Transverse colon (tissue), 4 donors: ENCODE results near the gene WDR35. TPM values are rescaled to one million over a fixed set of nuclear protein-coding genes. Genes with fewer than 3 reads are reported as not detected.

Experiments used
- DNase-seq: peaks from one replicate; pipeline ENCODE4 v3.0.0-alpha.2; 2019
- H3K27ac ChIP-seq, 4 donors: fragments of 200-600 bp; sonication (generic); 2 replicates each; pipeline ENCODE4 v1.5.1; 2016 to 2018; ENCODE audit warnings: inconsistent platforms in 4 of 4
- H3K27me3 ChIP-seq: fragments of 200-600 bp; sonication (generic); 2 replicates; pipeline ENCODE4 v1.5.1; 2017; ENCODE audit warnings: inconsistent platforms
- H3K36me3 ChIP-seq, 4 donors: fragments of 200-600 bp; sonication (generic); 2 replicates each; pipeline ENCODE4 v1.5.1; 2017 to 2019; ENCODE audit warnings: inconsistent platforms in 4 of 4
- H3K4me1 ChIP-seq, 4 donors: fragments of 200-600 bp; sonication (generic); 2 replicates each; pipeline ENCODE4 v1.5.1; 2017 to 2020; ENCODE audit warnings: inconsistent platforms in 4 of 4
- H3K4me3 ChIP-seq, 4 donors: fragments of 200-600 bp; sonication (generic); 1 replicate in 1 of 4; 2 replicates in 3 of 4; pipeline versions ENCODE4 v1.5.1 to v1.6.1; 2017 to 2019; ENCODE audit warnings: inconsistent platforms in 4 of 4
- H3K9me3 ChIP-seq, 2 donors: fragments of 200-600 bp; sonication (generic); 2 replicates each; pipeline ENCODE4 v1.5.1; 2017 to 2019; ENCODE audit warnings: inconsistent platforms in 2 of 2
- CTCF ChIP-seq, 5 experiments: fragments of 200-600 bp in 3 of 5; fragments of 450-650 bp in 2 of 5; sonication (generic) in 3 of 5; IDR thresholded peaks; 1 replicate in 2 of 5; 2 replicates in 3 of 5; pipeline ENCODE4 v1.5.1; 2016 to 2017; ENCODE audit warnings: antibody characterized with exemption in 5 of 5, inconsistent platforms in 3 of 5, mild to moderate bottlenecking in 2 of 5, moderate library complexity in 1 of 5
- EP300 ChIP-seq: sonication (generic); formaldehyde crosslinking; IDR thresholded peaks from one replicate; pipeline ENCODE4 v1.6.1; 2017; ENCODE audit warnings: antibody characterized with exemption, low read depth
- POLR2A ChIP-seq: fragments of 450-650 bp; IDR thresholded peaks from one replicate; pipeline ENCODE4 v1.6.1; 2016; ENCODE audit warnings: antibody characterized with exemption, mild to moderate bottlenecking, moderate library complexity
- POLR2AphosphoS5 ChIP-seq, 3 donors: sonication (generic); formaldehyde crosslinking; IDR thresholded peaks; one replicate each; pipeline ENCODE4 v1.6.1; 2016; ENCODE audit warnings: antibody characterized with exemption in 3 of 3
- WGBS, 2 donors: methylation state at CpG; one replicate each; pipeline ENCODE4 v1.1.5; 2018; ENCODE audit warnings: low coverage in 1 of 2; 5-methylcytosine and 5-hydroxymethylcytosine counted together
- in situ Hi-C, 4 donors: fragments of 200-750 bp; cut with MboI; loops; one replicate each; pipeline versions ENCODE4 v1.15.0 to v1.15.1; 2017; ENCODE audit warnings: low sequenced_read_pairs in 3 of 4, low pct_ligation_motif_present in 1 of 4, low pct_unique_long_range_greater_than_20kb in 1 of 4
- intact Hi-C: fragments of 100-400 bp; cut with DNase I; formaldehyde crosslinking; loops from one replicate; pipeline ENCODE4 v1.15.1; 2023; ENCODE audit warnings: low total_unique reads
- total RNA-seq, 4 donors: library from RNA; depleted of rRNA; stranded (reverse); fragments of >200 nt; gene quantifications; one replicate each; pipeline ENCODE4 v1.1.0, GENCODE V29; 2016

The WDR35 gene
- total RNA-seq, 4 donors from 2014 or later = 0.37 to 4.8 (median 2.0) TPM

GRCh38 chr2:19874726-19875125 lies 115.2 kb downstream of the WDR35 start:
- Histone ChIP-seq H3K36me3 (no peaks in the 10 kb centered on the region), H3K4me3 (no peak overlapping the region), H3K9me3 (no peaks in the 10 kb centered on the region), H3K27ac (no peak overlapping the region), H3K27me3 (no peaks in the 10 kb centered on the region), H3K4me1 (no peaks in the 10 kb centered on the region)
- intact Hi-C loops = no loop called here
- no peak for TF ChIP-seq POLR2A
- TF ChIP-seq EP300 = no peak
- TF ChIP-seq CTCF (IDR thresholded peaks at IDR 0.05) = no peak
- no peak for TF ChIP-seq POLR2AphosphoS5 (IDR thresholded peaks at IDR 0.05)
- no peak for DNase-seq
- 81% methylated on average over 3 of the region's 3 CpGs; no CpG with 5 or more reads in 1 of the 2 donors for WGBS, 2 donors
- in situ Hi-C loops = loop anchor here (25.0 kb wide), 7 partner anchors 763 to 1487 kb away; no protein-coding TSS in a partner anchor

GRCh38 chr2:19873014-19873413 lies 116.9 kb downstream of the WDR35 start:
- Histone ChIP-seq H3K4me3 (no peak overlapping the region), H3K27me3 (peaks cover 4% of the 10 kb centered on the region), H3K9me3 (no peaks in the 10 kb centered on the region), H3K27ac (no peak overlapping the region), H3K4me1 (peaks cover 0 to 14% (median 10%) of the 10 kb centered on the region in 4 donors), H3K36me3 (no peaks in the 10 kb centered on the region)
- WGBS, 2 donors = 87% methylated on average over 5 of the region's 5 CpGs; no CpG with 5 or more reads in 1 of the 2 donors
- in situ Hi-C loops = loop anchor here (25.0 kb wide), 6 partner anchors 886 to 1486 kb away; no protein-coding TSS in a partner anchor
- intact Hi-C loops = no loop called here
- no peak for TF ChIP-seq EP300
- no peak for TF ChIP-seq CTCF (IDR thresholded peaks at IDR 0.05)
- no peak for TF ChIP-seq POLR2AphosphoS5 (IDR thresholded peaks at IDR 0.05)
- TF ChIP-seq POLR2A = no peak
- DNase-seq = no peak

- 81% methylated on average over 3 of the region's 3 CpGs; no CpG with 5 or more reads in 1 of the 2 donors for WGBS, 2 donors
- in situ Hi-C loops = loop anchor here (25.0 kb wide), 6 partner anchors 885 to 1485 kb away; no protein-coding TSS in a partner anchor
- intact Hi-C loops = no loop called here
- peaks cover 4% of the 10 kb centered on the region for H3K27me3 ChIP-seq
- H3K36me3 ChIP-seq = no peaks in the 10 kb centered on the region
- peaks cover 0 to 14% (median 10%) of the 10 kb centered on the region in 4 donors for H3K4me1 ChIP-seq
- H3K27ac ChIP-seq = no peak overlapping the region
- DNase-seq = no peak
- TF ChIP-seq POLR2AphosphoS5 (IDR thresholded peaks at IDR 0.05) (no peak), POLR2A (no peak), CTCF (IDR thresholded peaks at IDR 0.05) (no peak), EP300 (no peak)
- H3K9me3 ChIP-seq = no peaks in the 10 kb centered on the region
- no peak overlapping the region for H3K4me3 ChIP-seq
Observed at GRCh38 chr2:19872302-19872701, 117.6 kb downstream of the WDR35 start.

DNA sequence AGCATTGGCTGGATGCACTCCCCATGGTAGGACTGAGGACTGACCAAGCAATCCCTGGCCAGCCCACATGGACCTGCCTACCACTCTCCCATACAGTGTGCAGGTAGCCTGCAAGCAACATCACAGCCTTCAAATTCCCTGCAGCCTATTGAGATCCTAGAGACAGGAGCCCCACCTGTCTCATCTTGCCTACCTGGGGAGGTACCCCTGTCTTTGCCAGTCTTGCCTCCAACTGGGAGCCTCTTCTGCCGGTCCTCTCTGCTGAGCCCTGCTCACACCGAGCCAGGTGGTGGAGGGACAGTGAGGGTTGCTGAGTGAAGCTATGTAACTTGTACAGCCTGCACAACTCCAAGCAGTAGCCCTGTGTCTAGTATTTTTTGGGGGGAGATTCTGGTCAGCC lies 118.1 kb downstream of the WDR35 start:
- in situ Hi-C loops (loop anchor here (25.0 kb wide), 6 partner anchors 885 to 1485 kb away; no protein-coding TSS in a partner anchor), intact Hi-C loops (no loop called here)
- Histone ChIP-seq H3K9me3 (no peaks in the 10 kb centered on the region), H3K36me3 (no peaks in the 10 kb centered on the region), H3K4me3 (no peak overlapping the region), H3K27me3 (peaks cover 4% of the 10 kb centered on the region), H3K4me1 (peaks cover 0 to 14% (median 10%) of the 10 kb centered on the region in 4 donors), H3K27ac (no peak overlapping the region)
- 94% methylated on average over 2 of the region's 2 CpGs; no CpG with 5 or more reads in 1 of the 2 donors for WGBS, 2 donors
- no peak for DNase-seq
- TF ChIP-seq POLR2A = no peak
- TF ChIP-seq CTCF (IDR thresholded peaks at IDR 0.05) = no peak
- no peak for TF ChIP-seq EP300
- TF ChIP-seq POLR2AphosphoS5 (IDR thresholded peaks at IDR 0.05) = no peak
